GM19238 (cell line): ENCODE data around the gene POGZ.

Experiments
- DNase-seq: peaks from one replicate; pipeline ENCODE4 v3.0.0; 2011; ENCODE audit warnings: low spot score; ENCODE audit not compliant: insufficient read length

Gene POGZ

GRCh38 chr1:151372058-151372934 is 87.0 kb downstream of the POGZ start, which contains the start of gene SELENBP1:
Gene SELENBP1 (minus strand): TSS chr1:151372705. CDS start chr1:151372641, 64 bp downstream.
- no peak for DNase-seq

GRCh38 chr1:151371370-151372057 is 87.8 kb downstream of the POGZ start:
- no peak for DNase-seq

- no peak for DNase-seq
Measured at GRCh38 chr1:151370211-151370911, 88.9 kb downstream of the POGZ start.

- no peak for DNase-seq
Measured at GRCh38 chr1:151369621-151370048, 89.7 kb downstream of the POGZ start.

- no peak for DNase-seq
Measured at GRCh38 chr1:151369302-151369610, 90.0 kb downstream of the POGZ start.

GRCh38 chr1:151368393-151369301 is 90.6 kb downstream of the POGZ start:
- DNase-seq, result no peak

GRCh38 chr1:151367658-151368392 is 91.5 kb downstream of the POGZ start:
- no peak for DNase-seq

GRCh38 chr1:151364996-151365395 is 94.3 kb downstream of the POGZ start:
- DNase-seq, result no peak

GRCh38 chr1:151362308-151363155 is 96.8 kb downstream of the POGZ start:
- no peak for DNase-seq

- no peak for DNase-seq
Measured at GRCh38 chr1:151361883-151362282, 97.4 kb downstream of the POGZ start.

- no peak for DNase-seq
Measured at GRCh38 chr1:151356696-151357095, 102.6 kb downstream of the POGZ start.
